Heart left ventricle (tissue), 16 donors: ENCODE measurements around the gene IFNAR1. TPM values are rescaled to one million over a fixed set of nuclear protein-coding genes. Genes with fewer than 3 reads are reported as not detected.

Experiments
- ATAC-seq, 4 donors: fragments of 200-7000 bp; cut with Tn5 transposase; one replicate each; pipeline ENCODE4 v1.9.1; 2020 to 2022; ENCODE audit warnings: moderate library complexity in 4 of 4, mild to moderate bottlenecking in 3 of 4, moderate number of reproducible peaks in 1 of 4
- DNase-seq, 5 donors: peaks; one replicate each; pipeline ENCODE4 v3.0.0-alpha.2; 2020
- H3K27ac ChIP-seq, 12 donors: fragments of 200-600 bp; sonication (generic) in 4 of 12; one replicate each; pipeline versions ENCODE4 v1.5.0 to v1.8.0; 2016 to 2022; ENCODE audit warnings: mild to moderate bottlenecking in 2 of 12
- H3K27me3 ChIP-seq, 9 donors: fragments of 200-600 bp; sonication (generic) in 2 of 9; one replicate each; pipeline versions ENCODE4 v1.5.1 to v1.8.0; 2016 to 2022; ENCODE audit warnings: mild to moderate bottlenecking in 3 of 9
- H3K36me3 ChIP-seq, 9 donors: fragments of 200-600 bp; sonication (generic) in 2 of 9; one replicate each; pipeline versions ENCODE4 v1.5.0 to v1.8.0; 2018 to 2022; ENCODE audit warnings: mild to moderate bottlenecking in 2 of 9
- H3K4me1 ChIP-seq, 12 donors: fragments of 200-600 bp; sonication (generic) in 4 of 12; one replicate each; pipeline versions ENCODE4 v1.5.0 to v1.8.0; 2016 to 2022; ENCODE audit warnings: mild to moderate bottlenecking in 3 of 12
- H3K4me3 ChIP-seq, 12 donors: fragments of 200-600 bp; sonication (generic) in 4 of 12; one replicate each; pipeline versions ENCODE4 v1.5.0 to v1.8.0; 2017 to 2022; ENCODE audit warnings: mild to moderate bottlenecking in 9 of 12, moderate library complexity in 4 of 12
- H3K9me3 ChIP-seq, 12 donors: fragments of 200-600 bp; sonication (generic) in 4 of 12; one replicate each; pipeline versions ENCODE4 v1.5.0 to v1.8.0; 2016 to 2022; ENCODE audit warnings: mild to moderate bottlenecking in 1 of 12
- POLR2A ChIP-seq, 2 donors: fragments of 450-650 bp; IDR thresholded peaks; one replicate each; pipeline ENCODE4 v1.6.1; 2017; ENCODE audit warnings: antibody characterized with exemption in 2 of 2, mild to moderate bottlenecking in 2 of 2, moderate library complexity in 2 of 2
- WGBS, 4 donors: extraction: QIAGEN DNeasy Blood & Tissue Kit in 2 of 4; methylation state at CpG; one replicate each; pipeline versions ENCODE4 v1.1.5 to v1.1.7; 2013 to 2018; 5-methylcytosine and 5-hydroxymethylcytosine counted together
- intact Hi-C, 10 donors: fragments of 100-400 bp; cut with DNase I; formaldehyde crosslinking; loops; one replicate each; pipeline versions ENCODE4 v1.11.1 to v1.14.2; 2022
- polyA plus RNA-seq, 2 donors: library from polyadenylated mRNA; stranded (reverse); fragments of 200-250 nt; gene quantifications; one replicate each; pipeline ENCODE4 v1.2.3, GENCODE V29; 2013
- total RNA-seq, 9 donors: library from RNA; depleted of rRNA in 2 of 9; stranded (reverse); fragments of >200 nt in 2 of 9; fragmentation: NEBNext Ultra II Directional in 3 of 9; extraction: Animal tissue kit (Norgen Biotek cat#: 25700) in 3 of 9; gene quantifications; one replicate each; pipeline versions ENCODE4 v1.1.0 to v1.2.4, GENCODE V29; 2016 to 2023
- TF ChIP-seq, protein P1 (sequence below), 12 donors: fragments of 200-600 bp; sonication (generic) in 4 of 12; IDR thresholded peaks; one replicate each; pipeline versions ENCODE4 v1.5.0 to v1.8.0; 2018 to 2022; ENCODE audit warnings: antibody characterized with exemption in 12 of 12, mild to moderate bottlenecking in 5 of 12
- donor health status: ischemic (EF 13 %, LVEDD 7.1; RV severe dilation, severe dysfunction).
- donor health status: healthy with polysubstance abuse.
- donor health status: DM: no; HTN: yes; CAD: no.
- donor health status: DM: no; HTN: no; CAD: no.
- donor health status: ischemic (EF 25% LVEDD 6.9; RV normal size, moderate dysfunction).
- donor health status: ischemic (EF 25% LVEDD 5.7; RV mildly dilated, moderate dysfunction).
- donor health status: healthy.
- donor health status: DM: yes; HTN: yes; CAD: no.
- donor health status: ischemic (EF 35%, LVEDD 5.7; RV mildly dilated, moderate dysfunction).
- donor health status: nonischemic (EF 11% LVEDD 7.7; RV severe dilation, severe dysfunction).
- donor health status: DM: yes; HTN: yes; CAD: no.
- donor health status: PGD.
- donor health status: ischemic (EF 29% LVEDD 5.4; RV normal size, mild dysfunction).
- donor health status: nonischemic (EF 23%, LVEDD 6.1; RV moderate dilation, normal function).

IFNAR1 gene
- total and polyA plus RNA-seq, 11 donors: 6.5 to 38.9 (median 22.5) TPM

DNA sequence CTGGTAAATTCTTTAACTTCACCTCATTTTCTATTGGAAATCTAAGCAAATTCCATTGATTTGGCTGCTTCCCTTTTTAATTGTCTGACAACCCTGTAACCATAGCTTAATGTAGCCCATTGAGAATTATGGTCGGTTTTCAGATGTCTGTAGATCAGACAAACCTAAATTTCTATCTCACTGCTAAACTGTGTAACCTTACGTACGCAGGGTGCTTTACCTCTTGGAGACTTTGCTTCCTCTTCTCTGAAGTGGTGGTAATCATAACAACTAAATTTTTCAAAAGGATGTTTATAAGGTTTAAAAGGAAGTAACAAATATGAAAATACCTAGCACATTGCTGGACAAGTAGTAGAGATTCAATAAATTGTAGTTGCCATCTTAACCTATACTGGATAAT lies 25.9 kb downstream of the IFNAR1 start:
- H3K27ac ChIP-seq: no peak overlapping the region
- no peaks in the 10 kb centered on the region for H3K9me3 ChIP-seq
- H3K4me3 ChIP-seq: no peak overlapping the region
- 85 to 97% (median 94%) methylated on average over 3 of the region's 3 CpGs for WGBS, 4 donors
- intact Hi-C loops: no loop called here
- H3K36me3 ChIP-seq: peaks cover 0 to 98% (median 95%) of the 10 kb centered on the region in 9 donors
- no peaks in the 10 kb centered on the region for H3K27me3 ChIP-seq
- peaks cover 0 to 11% (median 2%) of the 10 kb centered on the region in 12 donors for H3K4me1 ChIP-seq
- TF ChIP-seq POLR2A (IDR thresholded peaks at IDR 0.05): no peak
- TF ChIP-seq, protein P1, sequence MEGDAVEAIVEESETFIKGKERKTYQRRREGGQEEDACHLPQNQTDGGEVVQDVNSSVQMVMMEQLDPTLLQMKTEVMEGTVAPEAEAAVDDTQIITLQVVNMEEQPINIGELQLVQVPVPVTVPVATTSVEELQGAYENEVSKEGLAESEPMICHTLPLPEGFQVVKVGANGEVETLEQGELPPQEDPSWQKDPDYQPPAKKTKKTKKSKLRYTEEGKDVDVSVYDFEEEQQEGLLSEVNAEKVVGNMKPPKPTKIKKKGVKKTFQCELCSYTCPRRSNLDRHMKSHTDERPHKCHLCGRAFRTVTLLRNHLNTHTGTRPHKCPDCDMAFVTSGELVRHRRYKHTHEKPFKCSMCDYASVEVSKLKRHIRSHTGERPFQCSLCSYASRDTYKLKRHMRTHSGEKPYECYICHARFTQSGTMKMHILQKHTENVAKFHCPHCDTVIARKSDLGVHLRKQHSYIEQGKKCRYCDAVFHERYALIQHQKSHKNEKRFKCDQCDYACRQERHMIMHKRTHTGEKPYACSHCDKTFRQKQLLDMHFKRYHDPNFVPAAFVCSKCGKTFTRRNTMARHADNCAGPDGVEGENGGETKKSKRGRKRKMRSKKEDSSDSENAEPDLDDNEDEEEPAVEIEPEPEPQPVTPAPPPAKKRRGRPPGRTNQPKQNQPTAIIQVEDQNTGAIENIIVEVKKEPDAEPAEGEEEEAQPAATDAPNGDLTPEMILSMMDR (IDR thresholded peaks at IDR 0.05): no peak
- DNase-seq (no peak), ATAC-seq (no peak)

DNA sequence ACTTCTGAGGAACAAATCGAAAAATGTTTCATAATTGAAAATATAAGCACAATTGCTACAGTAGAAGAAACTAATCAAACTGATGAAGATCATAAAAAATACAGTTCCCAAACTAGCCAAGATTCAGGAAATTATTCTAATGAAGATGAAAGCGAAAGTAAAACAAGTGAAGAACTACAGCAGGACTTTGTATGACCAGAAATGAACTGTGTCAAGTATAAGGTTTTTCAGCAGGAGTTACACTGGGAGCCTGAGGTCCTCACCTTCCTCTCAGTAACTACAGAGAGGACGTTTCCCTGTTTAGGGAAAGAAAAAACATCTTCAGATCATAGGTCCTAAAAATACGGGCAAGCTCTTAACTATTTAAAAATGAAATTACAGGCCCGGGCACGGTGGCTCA lies 30.6 kb downstream of the IFNAR1 start:
- no peaks in the 10 kb centered on the region for H3K9me3 ChIP-seq
- no peak for TF ChIP-seq POLR2A (IDR thresholded peaks at IDR 0.05)
- TF ChIP-seq, protein P1 (IDR thresholded peaks at IDR 0.05): no peak
- DNase-seq (no peak), ATAC-seq (no peak)
- intact Hi-C loops: no loop called here
- no peak overlapping the region for H3K4me3 ChIP-seq
- H3K36me3 ChIP-seq: peaks cover 0 to 81% (median 66%) of the 10 kb centered on the region in 9 donors
- H3K4me1 ChIP-seq: peaks cover 0 to 19% (median under 1%) of the 10 kb centered on the region in 12 donors
- 77 to 86% (median 80%) methylated on average over 6 of the region's 6 CpGs for WGBS, 4 donors
- H3K27ac ChIP-seq: peak overlapping the region in 2 of 12 donors; percentile 18 to 64
- H3K27me3 ChIP-seq: no peaks in the 10 kb centered on the region

DNA sequence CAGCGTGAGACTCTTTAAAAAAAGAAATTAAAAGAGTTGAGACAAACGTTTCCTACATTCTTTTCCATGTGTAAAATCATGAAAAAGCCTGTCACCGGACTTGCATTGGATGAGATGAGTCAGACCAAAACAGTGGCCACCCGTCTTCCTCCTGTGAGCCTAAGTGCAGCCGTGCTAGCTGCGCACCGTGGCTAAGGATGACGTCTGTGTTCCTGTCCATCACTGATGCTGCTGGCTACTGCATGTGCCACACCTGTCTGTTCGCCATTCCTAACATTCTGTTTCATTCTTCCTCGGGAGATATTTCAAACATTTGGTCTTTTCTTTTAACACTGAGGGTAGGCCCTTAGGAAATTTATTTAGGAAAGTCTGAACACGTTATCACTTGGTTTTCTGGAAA lies 31.2 kb downstream of the IFNAR1 start:
- Histone ChIP-seq H3K27me3 (no peaks in the 10 kb centered on the region), H3K4me1 (peaks cover 0 to 25% (median 6%) of the 10 kb centered on the region in 12 donors), H3K36me3 (peaks cover 0 to 75% (median 60%) of the 10 kb centered on the region in 9 donors), H3K4me3 (no peak overlapping the region), H3K27ac (peak overlapping the region in 1 of 12 donors; percentile 64), H3K9me3 (no peaks in the 10 kb centered on the region)
- TF ChIP-seq, protein P1 (IDR thresholded peaks at IDR 0.05): no peak
- no peak for TF ChIP-seq POLR2A (IDR thresholded peaks at IDR 0.05)
- ATAC-seq (no peak), DNase-seq (no peak)
- WGBS, 4 donors: 89 to 91% (median 90%) methylated on average over 11 of the region's 11 CpGs
- intact Hi-C loops: no loop called here

DNA sequence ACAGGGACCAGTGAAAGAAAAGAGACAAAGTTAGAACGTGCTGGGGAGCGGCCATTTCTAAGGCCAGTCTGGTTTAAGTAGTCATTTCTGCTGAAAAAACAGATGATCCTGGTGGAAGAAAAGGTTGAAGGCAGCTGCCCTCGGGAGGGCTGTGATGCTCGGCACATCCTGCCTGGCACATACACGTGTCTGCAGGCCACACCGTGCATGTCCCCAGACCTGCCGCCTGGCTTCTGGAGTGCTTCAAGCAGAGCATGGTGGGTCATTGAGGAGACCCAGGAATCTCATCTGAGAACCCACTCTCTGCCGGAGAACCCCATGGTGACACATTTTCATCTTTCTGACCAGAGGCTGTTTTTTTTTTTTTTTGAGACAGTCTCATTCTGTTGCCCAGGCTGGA lies 32.4 kb downstream of the IFNAR1 start:
- Histone ChIP-seq H3K9me3 (no peaks in the 10 kb centered on the region), H3K27me3 (no peaks in the 10 kb centered on the region), H3K4me3 (no peak overlapping the region), H3K4me1 (peaks cover 0 to 37% (median 18%) of the 10 kb centered on the region in 12 donors), H3K36me3 (peaks cover 0 to 63% (median 48%) of the 10 kb centered on the region in 9 donors), H3K27ac (peak overlapping the region in 1 of 12 donors; percentile 21)
- 70 to 79% (median 76%) methylated on average over 8 of the region's 8 CpGs for WGBS, 4 donors
- TF ChIP-seq, protein P1 (IDR thresholded peaks at IDR 0.05): no peak
- no peak for TF ChIP-seq POLR2A (IDR thresholded peaks at IDR 0.05)
- ATAC-seq (no peak), DNase-seq (no peak)
- intact Hi-C loops: no loop called here
